Activated CD8-positive, alpha-beta memory T cell treated with anti-CD3 and anti-CD28 coated beads, Interleukin-2, amount 10 ng/mL, durations not matched to agents 7 days and 5 days (primary cell): ENCODE measurements around the gene MRPL52. TPM values are rescaled to one million over a fixed set of nuclear protein-coding genes. Genes with fewer than 3 reads are reported as not detected.
"Not testable (repeated sequence)": the region's sequence is repeated elsewhere in the genome, so short reads cannot be mapped to it uniquely, and the experiment has no call there.

Source experiments
- ATAC-seq: fragments of 150-1000 bp; cut with Tn5 transposase; one replicate; pipeline ENCODE4 v1.10.0; 2021; ENCODE audit warnings: moderate library complexity
- CTCF ChIA-PET: fragments of 350-600 bp; sonication (Branson Sonifier 250); formaldehyde crosslinking; loops from one replicate; lab custom pipeline; 2021; ENCODE audit warnings: antibody characterized with exemption; lab: Charles Lee
- DNase-seq: peaks from one replicate; pipeline ENCODE4 v3.0.0-alpha.2; 2020
- H3K27ac Mint-ChIP-seq: one replicate; pipeline ENCODE4 v1.8.0; 2021; ENCODE audit warnings: mild to moderate bottlenecking, mixed read lengths
- H3K27me3 Mint-ChIP-seq: one replicate; pipeline ENCODE4 v1.8.0; 2021; ENCODE audit warnings: mixed read lengths
- H3K36me3 Mint-ChIP-seq: one replicate; pipeline ENCODE4 v1.8.0; 2021; ENCODE audit warnings: mild to moderate bottlenecking, mixed read lengths
- H3K4me1 Mint-ChIP-seq: one replicate; pipeline ENCODE4 v1.8.0; 2021; ENCODE audit warnings: mixed read lengths
- H3K4me3 Mint-ChIP-seq: one replicate; pipeline ENCODE4 v1.8.0; 2021; ENCODE audit warnings: mild to moderate bottlenecking, moderate library complexity, mixed read lengths
- H3K9me3 Mint-ChIP-seq: one replicate; pipeline ENCODE4 v1.8.0; 2022; ENCODE audit warnings: low read depth, mixed read lengths
- total RNA-seq, 2 experiments: library from RNA; stranded (reverse); gene quantifications; one replicate each; pipeline ENCODE4 v1.2.3, GENCODE V29; 2021

Gene MRPL52
- 100 to 1,000 TPM; 107 to 147 TPM for total RNA-seq

DNA sequence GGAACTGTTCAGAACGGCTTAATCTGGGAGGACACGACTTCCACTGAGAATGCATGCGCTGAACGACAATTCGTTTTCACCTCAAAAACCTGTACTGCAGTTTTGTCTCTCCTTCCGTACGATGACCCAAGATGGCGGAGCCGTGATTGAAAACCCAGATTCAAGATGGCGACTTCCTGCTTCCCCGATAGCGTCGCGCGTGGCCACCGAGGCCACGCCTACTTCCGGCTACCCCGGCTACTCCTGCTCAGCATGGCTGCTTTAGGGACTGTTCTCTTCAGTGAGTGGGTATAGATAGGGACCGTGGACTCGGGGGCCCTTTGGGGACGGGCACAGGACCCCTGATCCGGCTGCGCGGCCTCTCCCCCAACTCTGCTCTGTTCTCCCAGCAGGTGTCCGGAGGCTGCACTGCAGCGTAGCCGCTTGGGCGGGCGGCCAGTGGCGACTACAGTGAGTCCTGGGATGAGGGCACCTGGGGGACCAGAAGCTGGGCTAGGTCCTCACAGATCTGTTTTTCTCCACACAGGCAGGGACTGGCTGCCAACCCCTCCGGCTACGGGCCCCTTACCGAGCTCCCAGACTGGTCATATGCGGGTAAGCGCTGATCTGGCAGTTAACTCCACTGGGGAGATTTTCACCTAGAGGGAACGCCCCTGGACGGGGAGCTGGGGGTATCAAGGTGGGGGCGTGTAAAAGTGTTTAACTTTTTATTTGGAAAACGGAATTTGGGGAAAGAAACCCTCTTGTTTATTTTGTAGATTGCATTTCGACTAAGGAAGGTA, at the start of gene MRPL52:
Gene MRPL52, plus strand, starts transcription at position 227 of the 782 bp plus-strand sequence. Its CDS starts 26 bp downstream, at position 253.
- CTCF ChIA-PET = interaction anchor here (0.8 to 10.0 kb wide), 21 partner anchors 8 to 265 kb away, joined by 3 to 143 read pairs (median 4); partner anchors contain the start of genes ABHD4, OXA1L, PRMT5 and RBM23
- peak; percentile 95 for DNase-seq
- peak; percentile 96 for ATAC-seq
- Mint-ChIP-seq H3K36me3 (peaks cover 26% of the 10 kb centered on the region), H3K9me3 (no peaks in the 10 kb centered on the region), H3K27me3 (peaks cover 3% of the 10 kb centered on the region), H3K4me1 (peaks cover 27% of the 10 kb centered on the region), H3K4me3 (peak within 1 kb of the TSS; percentile 92), H3K27ac (peak within 1 kb of the TSS; percentile 96)

DNA sequence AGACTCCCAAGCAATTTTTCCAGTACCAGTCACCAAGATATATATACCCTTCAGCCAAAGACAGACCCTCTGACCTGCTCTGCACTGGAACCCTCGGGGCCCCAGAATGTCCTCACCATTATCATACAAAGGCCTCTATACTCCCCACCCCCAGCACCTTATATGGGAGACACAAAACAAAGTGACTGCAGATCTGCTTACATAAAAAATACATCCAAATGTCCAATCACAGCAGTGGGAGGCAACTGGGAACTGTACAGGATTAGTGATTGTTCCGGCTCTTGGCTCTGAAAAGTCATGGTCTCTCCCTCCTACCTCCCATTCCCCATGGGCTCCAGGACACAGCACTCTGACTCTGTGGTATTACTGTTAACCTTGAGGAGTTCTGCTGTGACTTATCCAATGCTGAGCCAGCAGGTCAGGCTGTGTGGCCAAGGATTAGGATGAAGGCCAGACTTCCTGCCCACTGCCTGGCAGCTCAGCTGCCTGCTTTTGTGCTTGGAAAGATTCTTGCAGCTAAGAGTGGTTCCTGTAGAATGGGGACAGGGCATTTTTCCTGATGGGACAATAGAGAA, 49.5 kb upstream of the MRPL52 start:
- H3K4me1 Mint-ChIP-seq = no peaks in the 10 kb centered on the region
- no peaks in the 10 kb centered on the region for H3K27me3 Mint-ChIP-seq
- no peaks in the 10 kb centered on the region for H3K9me3 Mint-ChIP-seq
- ATAC-seq (no peak), DNase-seq (no peak)
- H3K4me3 Mint-ChIP-seq = no peak overlapping the region
- H3K27ac Mint-ChIP-seq = no peak overlapping the region
- CTCF ChIA-PET = no interaction called here
- H3K36me3 Mint-ChIP-seq = peaks cover 1% of the 10 kb centered on the region

DNA sequence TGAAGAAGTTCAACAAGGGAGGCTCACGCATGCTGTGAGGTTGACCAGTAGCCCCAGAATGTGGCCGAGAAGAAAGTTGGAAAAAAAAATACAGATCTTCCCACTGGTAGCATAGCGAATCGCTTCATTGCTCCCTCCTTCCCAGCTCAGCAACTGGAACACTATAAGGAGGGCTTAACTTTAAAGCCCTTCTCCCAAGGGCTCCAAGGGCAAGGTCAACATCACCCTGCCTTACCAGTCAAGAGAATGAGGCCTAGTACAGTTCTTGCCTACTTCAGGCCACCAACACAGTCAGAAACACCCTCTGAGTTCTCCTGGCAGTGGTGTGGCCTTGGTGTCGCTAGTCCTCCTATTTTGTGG, 48.8 kb upstream of the MRPL52 start:
- Mint-ChIP-seq H3K27me3 (no peaks in the 10 kb centered on the region), H3K27ac (no peak overlapping the region), H3K4me1 (no peaks in the 10 kb centered on the region), H3K4me3 (no peak overlapping the region), H3K36me3 (no peaks in the 10 kb centered on the region), H3K9me3 (no peaks in the 10 kb centered on the region)
- ATAC-seq = no peak
- no peak for DNase-seq
- CTCF ChIA-PET = no interaction called here

DNA sequence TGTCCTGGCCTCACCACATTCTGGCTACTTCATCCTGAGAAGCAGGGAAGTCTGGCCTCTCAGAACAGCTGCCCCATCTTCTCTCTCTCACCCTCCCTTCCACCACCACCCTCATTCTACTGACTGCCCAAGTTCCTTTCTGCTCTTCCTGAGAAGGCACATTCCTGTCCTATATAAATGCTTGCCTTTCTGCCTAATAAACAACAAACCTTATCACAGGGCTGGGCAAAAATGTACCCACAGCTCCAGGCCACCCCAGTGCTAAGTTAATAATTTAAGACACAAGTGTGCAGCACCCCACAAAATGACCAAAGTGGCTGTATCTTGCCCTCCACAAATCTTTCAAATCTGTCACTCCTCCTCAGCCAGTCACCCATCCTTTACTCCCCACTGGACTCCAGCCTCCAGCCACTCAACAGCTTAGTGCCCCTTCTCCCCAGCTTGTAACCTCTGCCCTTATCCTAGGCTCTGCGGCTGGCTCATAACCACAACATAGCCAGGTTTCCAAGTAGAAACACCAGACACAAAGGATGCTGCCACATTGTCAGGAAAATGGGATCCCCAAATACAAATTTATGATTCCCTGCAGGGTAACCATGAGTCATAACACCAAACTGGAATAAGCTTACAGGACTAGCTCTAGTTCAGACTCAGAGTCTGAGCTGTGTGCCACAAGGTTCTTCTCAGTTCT, 48.2 kb upstream of the MRPL52 start:
- CTCF ChIA-PET = no interaction called here
- no peak for ATAC-seq
- H3K4me1 Mint-ChIP-seq = no peaks in the 10 kb centered on the region
- no peaks in the 10 kb centered on the region for H3K27me3 Mint-ChIP-seq
- H3K27ac Mint-ChIP-seq = no peak overlapping the region
- no peak for DNase-seq
- H3K36me3 Mint-ChIP-seq = no peaks in the 10 kb centered on the region
- no peaks in the 10 kb centered on the region for H3K9me3 Mint-ChIP-seq
- no peak overlapping the region for H3K4me3 Mint-ChIP-seq

DNA sequence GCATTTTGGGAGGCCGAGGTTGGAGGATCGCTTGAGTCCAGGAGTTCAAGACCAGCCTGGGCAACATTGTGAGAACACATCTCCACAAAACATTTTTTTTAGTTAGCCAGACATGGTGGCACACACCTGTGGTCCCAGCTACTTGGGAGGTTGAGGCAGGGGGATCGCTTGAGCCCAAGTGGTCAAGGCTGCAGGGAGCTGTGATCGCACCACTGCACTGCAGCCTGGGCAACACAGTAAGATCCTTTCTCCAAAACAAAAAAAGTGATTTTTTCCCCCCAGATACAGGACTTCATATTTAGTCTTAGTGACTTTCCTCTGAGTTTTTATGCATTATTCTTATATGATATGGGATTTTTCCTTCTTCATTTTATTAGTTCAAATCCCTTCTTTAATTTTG, 43.0 kb upstream of the MRPL52 start:
- ATAC-seq (no peak), DNase-seq (no peak)
- Mint-ChIP-seq H3K4me1 (peaks cover 2% of the 10 kb centered on the region), H3K27ac (no peak overlapping the region), H3K4me3 (no peak overlapping the region), H3K27me3 (peaks cover 3% of the 10 kb centered on the region), H3K36me3 (no peaks in the 10 kb centered on the region), H3K9me3 (no peaks in the 10 kb centered on the region)
- CTCF ChIA-PET = no interaction called here

DNA sequence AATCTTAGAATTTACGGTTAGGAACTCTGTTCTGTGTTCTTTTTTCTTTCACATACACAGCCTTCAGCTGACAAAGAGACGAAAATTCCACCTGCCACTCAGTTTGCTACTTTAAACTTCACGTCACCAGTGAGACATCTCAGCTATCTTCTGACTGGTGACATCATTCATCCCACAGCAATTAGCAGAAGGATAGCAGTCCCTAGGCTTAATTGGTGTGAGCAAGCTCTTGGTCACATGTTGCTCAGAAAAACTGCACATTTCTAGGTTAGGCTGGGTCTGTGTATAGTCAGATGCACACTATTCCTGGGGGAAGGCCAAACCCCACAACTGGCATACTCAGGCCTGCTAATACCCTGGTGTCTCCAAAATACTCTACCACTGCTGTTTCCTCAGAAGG, 38.4 kb upstream of the MRPL52 start:
- Mint-ChIP-seq H3K36me3 (no peaks in the 10 kb centered on the region), H3K27ac (no peak overlapping the region), H3K4me3 (no peak overlapping the region), H3K4me1 (peaks cover 2% of the 10 kb centered on the region), H3K27me3 (peaks cover 16% of the 10 kb centered on the region), H3K9me3 (no peaks in the 10 kb centered on the region)
- no peak for ATAC-seq
- CTCF ChIA-PET = interaction anchor here (0.6 kb wide), 1 partner anchor 33 kb away, joined by 3 read pairs; no protein-coding TSS in a partner anchor
- no peak for DNase-seq

DNA sequence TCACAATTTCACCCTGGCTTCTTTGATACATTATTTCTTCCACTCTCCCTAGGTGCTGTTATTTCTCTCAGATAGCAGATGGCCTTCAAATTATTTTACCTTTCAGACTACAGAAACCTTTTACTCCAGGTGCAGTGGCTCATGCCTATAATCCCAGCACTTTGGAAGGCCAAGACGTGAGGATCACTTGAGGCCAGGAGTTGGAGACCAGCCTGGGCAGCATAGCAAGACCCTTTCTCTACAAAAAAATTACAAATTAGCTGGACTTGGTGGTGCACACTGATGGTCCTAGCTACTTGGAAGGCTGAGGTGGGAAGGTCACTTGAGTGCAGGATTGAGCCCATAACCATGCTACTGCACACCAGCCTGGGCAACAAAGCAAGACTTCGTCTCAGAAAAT, 37.5 kb upstream of the MRPL52 start:
- Mint-ChIP-seq H3K4me1 (peaks cover 2% of the 10 kb centered on the region), H3K36me3 (no peaks in the 10 kb centered on the region), H3K9me3 (no peaks in the 10 kb centered on the region), H3K27me3 (peaks cover 20% of the 10 kb centered on the region), H3K27ac (no peak overlapping the region), H3K4me3 (no peak overlapping the region)
- ATAC-seq = no peak
- CTCF ChIA-PET = interaction anchor here (0.8 kb wide), 1 partner anchor 11 kb away, joined by 3 read pairs; no protein-coding TSS in a partner anchor
- no peak for DNase-seq

DNA sequence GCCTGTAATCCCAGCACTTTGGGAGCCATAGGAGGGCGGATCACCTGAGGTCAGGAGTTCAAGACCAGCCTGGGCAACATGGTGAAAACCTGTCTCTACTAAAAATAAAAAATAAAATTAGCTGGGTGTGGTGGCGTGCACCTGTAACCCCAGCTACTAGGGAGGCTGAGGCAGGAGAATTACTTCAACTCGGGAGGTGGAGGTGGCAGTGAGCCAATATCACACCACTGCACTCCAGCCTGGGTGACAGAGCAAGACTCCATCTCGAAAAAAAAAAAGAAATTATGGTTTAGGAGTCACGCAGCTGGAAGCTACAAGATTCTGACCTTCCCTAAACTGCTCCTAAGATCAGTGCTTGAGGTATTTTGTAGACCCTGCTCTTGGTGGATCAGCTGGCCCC, 36.1 kb upstream of the MRPL52 start:
- DNase-seq, H3K27ac Mint-ChIP-seq, ATAC-seq, H3K36me3 Mint-ChIP-seq, H3K4me3 Mint-ChIP-seq, CTCF ChIA-PET, H3K4me1 Mint-ChIP-seq, H3K9me3 Mint-ChIP-seq: not testable (repeated sequence)
- H3K27me3 Mint-ChIP-seq = peaks cover 31% of the 10 kb centered on the region

DNA sequence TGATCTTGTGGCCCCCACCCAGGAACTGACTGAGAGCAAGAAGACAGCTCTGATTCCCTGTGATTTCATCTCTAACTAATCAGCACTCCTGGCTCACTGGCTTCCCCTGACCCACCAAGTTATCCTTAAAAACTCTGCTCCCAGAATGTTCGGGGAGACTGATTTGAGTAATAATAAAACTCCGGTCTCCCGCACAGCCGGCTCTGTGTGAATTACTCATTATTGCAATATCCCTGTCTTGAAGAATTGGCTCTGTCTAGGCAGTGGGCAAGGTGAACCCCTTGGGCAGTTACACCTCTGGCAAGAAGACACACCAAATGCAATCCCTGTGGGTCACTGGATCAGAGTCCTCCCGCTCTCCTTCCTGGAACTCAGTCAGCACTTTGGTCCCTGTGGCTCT, 35.7 kb upstream of the MRPL52 start:
- Mint-ChIP-seq H3K36me3 (no peaks in the 10 kb centered on the region), H3K27ac (no peak overlapping the region), H3K4me3 (no peak overlapping the region), H3K9me3 (no peaks in the 10 kb centered on the region), H3K27me3 (peaks cover 35% of the 10 kb centered on the region), H3K4me1 (peaks cover 2% of the 10 kb centered on the region)
- CTCF ChIA-PET = no interaction called here
- no peak for ATAC-seq
- no peak for DNase-seq

DNA sequence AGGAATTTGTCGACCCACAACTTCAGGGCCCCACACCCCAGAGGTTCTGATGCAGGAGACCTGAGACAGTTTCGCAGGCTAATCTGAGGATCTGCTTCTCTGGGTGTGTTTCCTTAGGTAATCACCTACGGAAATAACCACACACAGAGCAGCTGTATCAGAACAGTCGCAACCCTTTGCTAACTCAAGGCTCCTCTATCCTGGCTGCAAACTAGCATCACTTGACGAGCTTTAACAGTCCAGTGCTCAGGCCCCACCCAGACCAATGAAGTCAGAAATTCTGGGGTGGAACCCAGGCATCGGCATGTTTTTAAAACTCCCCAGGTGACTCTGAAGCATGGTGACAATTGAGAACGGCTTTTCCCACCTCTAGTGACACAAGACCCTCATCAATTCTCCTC, 35.1 kb upstream of the MRPL52 start:
- ATAC-seq (no peak), DNase-seq (no peak)
- Mint-ChIP-seq H3K27ac (no peak overlapping the region), H3K4me1 (peaks cover 2% of the 10 kb centered on the region), H3K4me3 (no peak overlapping the region), H3K36me3 (no peaks in the 10 kb centered on the region), H3K27me3 (peaks cover 36% of the 10 kb centered on the region), H3K9me3 (no peaks in the 10 kb centered on the region)
- CTCF ChIA-PET = interaction anchor here (1.3 kb wide), 1 partner anchor 135 kb away, joined by 3 read pairs; no protein-coding TSS in a partner anchor

DNA sequence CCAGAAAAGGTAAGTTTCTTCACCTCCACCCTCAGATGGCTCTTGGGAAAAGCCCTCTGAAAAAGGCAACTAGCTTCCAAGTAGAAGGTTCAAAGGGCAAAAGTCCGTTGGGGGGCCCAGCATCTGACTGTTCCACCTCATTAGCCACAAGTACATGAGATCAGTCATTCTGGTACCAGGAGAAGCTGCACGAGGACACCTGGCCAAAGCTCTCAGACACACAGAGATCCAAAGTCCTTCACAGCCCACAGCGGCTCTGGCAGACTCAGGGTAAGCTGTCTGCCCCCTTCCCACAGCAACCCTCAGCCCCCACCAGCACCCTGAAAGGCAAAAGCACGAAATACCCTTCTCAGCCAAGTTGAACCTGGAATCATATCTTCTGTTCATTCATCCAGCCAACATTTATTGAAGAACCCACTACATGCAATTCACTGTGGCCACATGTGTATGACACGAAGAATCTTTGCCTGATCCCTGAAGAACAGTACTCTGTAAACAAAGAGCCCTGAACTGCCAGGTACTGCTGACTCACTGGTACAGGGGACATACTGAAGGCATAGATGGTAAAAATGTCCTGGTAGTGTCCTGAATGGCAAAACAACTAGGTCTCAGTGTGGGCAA, 33.5 kb upstream of the MRPL52 start:
- DNase-seq (no peak), ATAC-seq (no peak)
- Mint-ChIP-seq H3K4me3 (no peak overlapping the region), H3K27ac (no peak overlapping the region), H3K27me3 (peaks cover 46% of the 10 kb centered on the region), H3K4me1 (no peaks in the 10 kb centered on the region), H3K9me3 (no peaks in the 10 kb centered on the region), H3K36me3 (no peaks in the 10 kb centered on the region)
- CTCF ChIA-PET = interaction anchor here (1.6 kb wide), 1 partner anchor 24 kb away, joined by 7 read pairs; no protein-coding TSS in a partner anchor

DNA sequence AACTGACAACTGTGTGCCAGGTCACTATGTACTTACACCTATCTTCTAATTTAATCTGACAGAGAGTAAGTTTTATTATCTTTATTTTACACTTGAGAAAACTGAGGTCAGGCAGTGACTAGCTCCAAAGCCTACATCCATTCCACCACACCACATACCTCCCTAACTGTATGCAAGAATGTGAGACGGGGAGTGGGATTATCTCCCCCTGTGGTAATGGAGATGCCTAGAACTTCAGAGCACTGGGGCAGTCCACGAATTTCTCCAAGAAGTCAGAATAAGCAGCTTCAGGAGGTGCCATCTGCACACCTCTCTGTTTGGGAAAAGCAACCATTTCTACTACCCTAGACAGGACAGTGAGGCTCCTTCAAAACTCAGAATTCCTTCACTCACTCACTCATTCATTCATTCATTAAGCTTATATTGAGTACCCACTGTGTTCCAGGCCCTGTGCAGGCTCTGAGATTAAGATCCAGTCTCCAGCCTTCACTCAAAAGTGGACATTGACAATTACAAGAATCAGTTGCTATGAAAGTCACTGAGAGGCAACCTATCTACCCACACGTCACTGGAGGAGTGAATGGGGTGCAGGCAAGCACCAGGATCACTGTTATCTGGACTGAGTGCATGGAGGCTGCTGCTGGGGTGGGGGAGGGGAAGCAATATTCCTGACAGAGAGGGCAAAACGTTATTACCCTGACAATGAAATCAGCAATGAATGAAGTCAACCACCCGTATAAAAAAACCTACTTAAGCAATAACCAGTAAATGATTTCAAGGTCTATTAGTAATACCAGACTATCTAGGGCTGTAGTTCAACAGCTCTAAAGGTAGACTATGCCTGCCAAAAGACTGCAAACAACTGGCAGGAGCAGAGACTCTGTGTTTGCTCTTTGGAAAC, 32.4 kb upstream of the MRPL52 start:
- CTCF ChIA-PET = interaction anchor here (1.1 to 1.6 kb wide), 2 partner anchors 23 to 27 kb away, joined by 3 to 7 read pairs; no protein-coding TSS in a partner anchor
- H3K27me3 Mint-ChIP-seq = peaks cover 48% of the 10 kb centered on the region
- ATAC-seq = no peak
- H3K9me3 Mint-ChIP-seq = no peaks in the 10 kb centered on the region
- no peak for DNase-seq
- no peaks in the 10 kb centered on the region for H3K4me1 Mint-ChIP-seq
- no peak overlapping the region for H3K4me3 Mint-ChIP-seq
- H3K27ac Mint-ChIP-seq = no peak overlapping the region
- no peaks in the 10 kb centered on the region for H3K36me3 Mint-ChIP-seq
